Suppressor macrophage treated with lipopolysaccharide for 1 hour (primary cell): ENCODE results near the gene ST3GAL2.
"Not testable (repeated sequence)": the region's sequence is repeated elsewhere in the genome, so short reads cannot be mapped to it uniquely, and the experiment has no call there.

Experiments used
- DNase-seq, 3 donors: peaks; one replicate each; pipeline ENCODE4 v3.0.0-alpha.2; 2020 to 2022

The ST3GAL2 gene

DNA sequence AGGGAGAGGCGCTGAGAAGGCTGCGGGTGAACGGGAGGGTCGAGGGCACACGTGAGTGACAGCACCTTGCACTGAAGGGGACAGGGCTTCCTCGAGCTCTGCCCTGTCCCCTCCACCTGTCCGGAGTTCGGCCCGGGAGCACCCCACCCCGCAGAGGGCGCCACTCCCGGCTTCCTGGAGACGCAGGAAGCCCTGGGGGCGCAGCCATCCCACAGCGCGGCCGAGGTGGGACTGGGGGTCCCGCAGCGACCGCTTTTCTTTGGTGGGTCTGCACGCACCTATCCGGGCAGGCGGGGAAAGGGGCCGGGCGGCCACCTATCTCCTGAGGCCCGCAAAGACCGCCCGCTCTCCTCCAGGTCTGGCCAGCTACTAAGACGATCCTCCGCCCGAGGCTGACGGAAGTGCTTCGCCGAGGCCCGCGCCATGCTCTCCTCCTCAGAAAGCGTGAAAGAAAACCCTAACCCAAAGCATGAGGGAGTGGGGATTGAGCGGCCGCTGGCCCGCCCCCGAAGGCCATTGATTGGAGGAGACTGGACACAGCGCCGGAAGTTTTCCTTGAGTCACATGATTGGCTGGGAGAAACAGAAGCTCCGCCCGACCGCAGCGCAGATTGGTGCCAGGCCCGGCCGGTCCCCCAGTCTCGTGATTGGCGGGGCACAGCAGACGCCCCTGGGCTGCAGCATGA is 57.8 kb downstream of the ST3GAL2 start:
- DNase-seq, result peak; percentile 96 to 97 (median 97)

- peak; percentile 66 to 77 (median 71) for DNase-seq
These were observed 58.5 kb downstream of the ST3GAL2 start for GRCh38 chr16:70380248-70380918.

DNA sequence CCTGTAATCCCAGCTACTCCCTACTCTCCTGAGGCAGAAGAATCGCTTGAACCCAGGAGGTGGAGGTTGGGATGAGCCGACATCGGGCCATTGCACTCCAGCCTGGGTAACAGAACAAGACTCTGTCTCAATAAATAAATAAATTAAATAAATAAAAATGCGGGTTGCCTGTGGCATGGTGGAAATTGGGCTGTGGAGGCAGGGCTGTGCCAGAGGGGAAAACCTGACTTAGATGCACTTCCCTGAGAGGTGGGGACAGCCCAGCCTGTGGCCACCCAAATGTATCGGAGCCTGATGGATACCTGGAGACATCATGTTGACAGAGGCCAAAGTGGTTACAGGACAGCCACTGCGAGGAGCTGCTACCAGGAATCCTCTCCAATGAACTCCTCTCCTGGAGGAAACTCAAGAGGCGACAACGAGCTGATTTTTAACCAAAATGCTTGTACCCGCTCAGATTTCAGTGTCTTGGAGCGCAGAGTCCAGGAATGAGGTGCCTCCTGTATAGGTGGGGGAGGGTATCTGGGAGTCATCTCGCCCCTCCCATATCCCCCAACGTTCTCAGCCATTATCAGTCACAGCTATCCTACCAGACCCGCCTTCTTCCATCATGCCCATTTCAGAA is 59.9 kb downstream of the ST3GAL2 start:
- DNase-seq, result no peak

DNA sequence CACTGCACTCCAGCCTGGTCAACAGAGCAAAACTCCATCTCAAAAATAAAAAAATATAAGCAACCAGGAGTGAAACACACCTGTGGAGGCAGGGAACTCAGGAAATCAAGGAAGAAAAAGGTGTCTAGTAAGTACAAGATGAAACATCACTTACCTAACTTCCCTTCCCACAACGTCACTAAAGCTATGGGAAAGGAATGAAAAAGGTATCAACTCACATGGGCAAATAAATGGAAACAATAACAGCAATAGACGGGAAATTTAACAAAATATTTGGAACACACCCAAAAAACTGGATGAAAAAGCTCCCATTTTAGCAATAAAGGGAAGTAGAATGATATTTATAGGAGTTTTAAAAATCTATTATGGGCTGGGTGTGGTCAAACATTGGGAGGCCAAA is 61.1 kb downstream of the ST3GAL2 start:
- DNase-seq, result no peak

GRCh38 chr16:70375636-70376611 is 63.0 kb downstream of the ST3GAL2 start:
- DNase-seq, result no peak

DNA sequence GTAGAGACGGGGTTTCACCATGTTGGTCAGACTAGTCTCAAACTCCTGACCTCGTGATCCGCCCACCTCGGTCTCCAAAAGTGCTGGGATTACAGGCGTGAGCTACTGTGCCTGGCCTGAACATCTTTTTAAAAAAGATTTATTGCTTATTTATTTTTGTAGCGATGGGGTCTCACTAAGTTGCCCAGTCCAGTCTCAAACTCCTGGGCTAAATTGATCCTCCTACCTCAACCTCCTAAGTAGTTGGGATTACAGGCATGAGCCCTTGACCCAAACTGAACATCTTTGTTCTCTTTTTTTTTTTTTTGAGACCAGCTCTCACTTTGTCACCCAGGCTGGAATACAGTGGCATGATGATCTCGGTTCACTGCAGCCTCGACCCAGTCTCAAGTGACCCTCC is 64.7 kb downstream of the ST3GAL2 start:
- DNase-seq, result no peak

DNA sequence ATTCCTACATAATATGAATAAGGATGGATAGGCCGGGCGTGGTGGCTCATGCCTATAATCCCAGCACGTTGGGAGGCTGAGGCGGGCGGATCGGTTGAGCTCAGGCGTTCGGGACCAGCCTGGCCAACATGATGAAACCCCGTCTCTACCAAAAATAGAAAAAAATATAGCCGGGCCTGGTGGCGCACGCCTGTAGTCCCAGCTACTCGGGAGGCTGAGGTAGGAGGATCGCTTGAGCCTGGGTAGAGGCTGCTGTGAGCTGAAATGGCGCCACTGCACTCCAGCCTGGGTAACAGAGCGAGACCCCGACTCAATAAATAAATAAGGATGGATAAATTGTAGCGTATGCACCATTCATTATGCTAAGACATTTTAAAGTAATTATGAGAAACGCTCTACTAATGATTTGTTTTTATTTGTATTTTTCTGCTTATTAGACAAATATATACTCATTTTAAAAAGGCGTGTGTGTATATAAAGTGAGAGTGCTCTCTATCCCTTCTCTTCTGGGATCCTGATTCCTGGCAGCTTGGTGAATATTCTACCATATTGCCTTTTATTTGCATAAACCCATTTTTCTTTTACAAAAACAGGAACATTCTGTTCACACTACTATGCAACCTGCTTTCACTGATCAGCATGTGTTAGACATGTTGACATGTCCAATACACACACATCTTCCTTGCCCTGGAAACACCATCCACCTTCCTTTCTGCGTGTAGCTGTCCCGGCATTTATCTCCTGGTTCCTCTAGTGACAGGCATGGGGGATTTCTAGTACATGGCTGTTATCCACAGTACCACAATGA is 65.8 kb downstream of the ST3GAL2 start:
- DNase-seq, result no peak

GRCh38 chr16:70370924-70371323 is 68.0 kb downstream of the ST3GAL2 start:
- no peak for DNase-seq

DNA sequence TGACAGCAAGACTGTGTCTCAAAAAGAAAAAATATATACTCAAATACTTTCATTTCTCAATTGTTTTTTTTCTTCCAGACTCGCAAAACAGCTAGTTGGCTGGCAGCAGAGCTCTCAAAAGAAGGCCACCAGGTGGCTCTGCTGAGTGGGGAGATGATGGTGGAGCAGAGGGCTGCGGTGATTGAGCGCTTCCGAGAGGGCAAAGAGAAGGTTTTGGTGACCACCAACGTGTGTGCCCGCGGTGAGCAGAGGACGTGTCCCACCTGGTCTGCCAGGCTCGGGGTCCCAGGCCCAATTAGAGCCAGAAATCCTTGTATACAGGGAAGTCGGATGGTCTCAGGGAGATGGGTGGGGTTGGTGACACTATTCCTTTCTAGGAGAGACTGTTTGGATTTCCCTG is 68.8 kb downstream of the ST3GAL2 start:
- peak; percentile 15 to 31 (median 29) for DNase-seq

DNA sequence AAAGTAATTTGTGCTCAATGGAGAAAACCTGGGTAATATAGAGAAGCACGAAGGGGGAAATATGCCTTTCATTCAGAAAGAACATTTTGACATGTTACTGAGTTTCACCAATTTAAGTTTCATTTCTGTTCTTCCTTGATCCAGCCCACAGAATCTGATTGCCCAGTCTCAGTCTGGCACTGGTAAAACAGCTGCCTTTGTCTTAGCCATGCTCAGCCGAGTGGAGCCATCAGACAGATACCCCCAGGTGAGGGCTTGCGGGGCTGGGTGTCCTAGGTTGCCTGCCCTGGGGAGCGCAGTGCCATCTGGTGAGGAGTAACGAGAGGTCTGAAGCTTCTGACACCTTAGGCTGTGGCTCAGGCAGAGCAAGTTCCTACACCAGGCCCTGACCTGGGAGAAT is 74.5 kb downstream of the ST3GAL2 start:
- no peak for DNase-seq

GRCh38 chr16:70359552-70359951 is 79.3 kb downstream of the ST3GAL2 start:
- DNase-seq, result no peak

GRCh38 chr16:70349783-70350182 is 89.1 kb downstream of the ST3GAL2 start:
- no peak for DNase-seq

DNA sequence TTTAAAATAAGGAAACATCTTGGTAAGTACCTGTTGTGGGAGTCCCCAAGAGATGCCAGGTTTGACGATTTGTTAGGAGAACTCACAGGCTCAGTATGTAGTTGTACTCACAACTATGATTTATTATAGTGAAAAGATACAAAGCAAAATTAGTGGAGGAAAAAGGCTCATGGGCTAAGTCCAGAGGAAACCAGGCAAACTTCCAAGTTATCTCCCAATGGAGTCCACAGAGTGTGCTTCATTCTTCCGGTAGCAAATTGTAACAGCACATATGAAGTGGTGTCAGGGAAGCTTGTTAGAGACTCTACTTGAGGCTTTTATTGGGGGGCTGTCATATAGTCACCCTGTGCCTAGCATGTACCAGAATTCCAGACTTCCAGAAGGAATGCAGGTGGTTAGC is 89.9 kb downstream of the ST3GAL2 start:
- DNase-seq, result no peak

- no peak for DNase-seq
These were observed 93.1 kb downstream of the ST3GAL2 start for GRCh38 chr16:70345840-70346239.

GRCh38 chr16:70342016-70342415 is 96.9 kb downstream of the ST3GAL2 start:
- no peak for DNase-seq

DNA sequence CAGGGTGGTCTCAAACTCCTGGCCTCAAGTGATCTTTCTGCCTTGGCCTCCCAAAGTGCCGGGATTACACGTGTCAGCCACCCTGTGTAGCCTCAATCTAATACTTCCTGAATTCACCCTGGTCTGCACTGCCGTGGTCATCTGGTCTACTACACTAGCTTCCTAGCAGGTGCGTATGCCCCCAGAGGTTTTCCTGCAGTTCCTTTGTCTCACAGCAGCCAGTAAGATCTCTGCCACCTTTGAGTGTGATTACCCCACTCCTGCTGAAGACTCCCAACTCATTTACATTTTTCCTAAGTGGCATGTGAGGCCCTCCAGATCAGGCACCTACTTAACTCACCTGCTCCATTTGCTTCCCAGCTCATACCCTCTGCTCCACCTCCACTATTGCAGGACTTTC is 97.3 kb downstream of the ST3GAL2 start:
- DNase-seq, result no peak

DNA sequence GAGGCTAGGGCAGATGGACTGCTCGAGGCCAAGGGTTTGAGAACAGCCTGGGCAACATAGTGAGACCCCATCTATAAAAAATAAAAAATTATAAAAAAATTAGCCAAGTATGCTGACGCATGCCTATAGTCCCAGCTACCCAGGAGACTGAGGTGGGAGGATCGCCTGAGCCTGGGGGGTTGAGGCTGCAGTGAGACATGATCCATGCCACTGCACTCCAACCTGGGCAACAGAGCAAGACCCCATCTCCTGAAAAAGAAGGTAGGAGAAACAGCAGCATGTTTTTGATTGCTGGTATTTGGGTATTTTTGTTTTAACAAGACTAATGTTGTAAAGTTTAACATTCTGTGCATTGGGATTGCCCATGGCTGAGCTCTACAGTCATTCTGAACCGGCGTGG is 101.1 kb downstream of the ST3GAL2 start:
- no peak for DNase-seq

DNA sequence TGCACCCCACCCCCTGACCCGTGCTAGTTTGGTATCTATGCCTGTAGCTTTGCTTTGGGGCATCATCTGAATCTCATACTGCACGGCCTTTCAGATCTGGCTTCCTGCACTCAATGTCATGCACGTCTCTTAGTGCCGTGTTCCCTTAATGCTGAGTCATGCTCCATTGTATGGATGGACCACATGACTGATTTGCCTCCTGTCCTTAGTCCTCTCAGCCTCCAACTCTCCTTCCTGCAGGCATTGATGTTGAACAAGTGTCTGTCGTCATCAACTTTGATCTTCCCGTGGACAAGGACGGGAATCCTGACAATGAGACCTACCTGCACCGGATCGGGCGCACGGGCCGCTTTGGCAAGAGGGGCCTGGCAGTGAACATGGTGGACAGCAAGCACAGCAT is 106.2 kb downstream of the ST3GAL2 start:
- not testable (repeated sequence) for DNase-seq

GRCh38 chr16:70331588-70332358 is 107.1 kb downstream of the ST3GAL2 start:
- DNase-seq, result peak in 2 of 3 donors; percentile 4 to 5

- no peak for DNase-seq
These were observed 107.8 kb downstream of the ST3GAL2 start for GRCh38 chr16:70331091-70331490.
